ENCODE measurements around the gene FTH1.
"Not testable (repeated sequence)": the region's sequence is repeated elsewhere in the genome, so short reads cannot be mapped to it uniquely, and the experiment has no call there.

FTH1 gene

DNA sequence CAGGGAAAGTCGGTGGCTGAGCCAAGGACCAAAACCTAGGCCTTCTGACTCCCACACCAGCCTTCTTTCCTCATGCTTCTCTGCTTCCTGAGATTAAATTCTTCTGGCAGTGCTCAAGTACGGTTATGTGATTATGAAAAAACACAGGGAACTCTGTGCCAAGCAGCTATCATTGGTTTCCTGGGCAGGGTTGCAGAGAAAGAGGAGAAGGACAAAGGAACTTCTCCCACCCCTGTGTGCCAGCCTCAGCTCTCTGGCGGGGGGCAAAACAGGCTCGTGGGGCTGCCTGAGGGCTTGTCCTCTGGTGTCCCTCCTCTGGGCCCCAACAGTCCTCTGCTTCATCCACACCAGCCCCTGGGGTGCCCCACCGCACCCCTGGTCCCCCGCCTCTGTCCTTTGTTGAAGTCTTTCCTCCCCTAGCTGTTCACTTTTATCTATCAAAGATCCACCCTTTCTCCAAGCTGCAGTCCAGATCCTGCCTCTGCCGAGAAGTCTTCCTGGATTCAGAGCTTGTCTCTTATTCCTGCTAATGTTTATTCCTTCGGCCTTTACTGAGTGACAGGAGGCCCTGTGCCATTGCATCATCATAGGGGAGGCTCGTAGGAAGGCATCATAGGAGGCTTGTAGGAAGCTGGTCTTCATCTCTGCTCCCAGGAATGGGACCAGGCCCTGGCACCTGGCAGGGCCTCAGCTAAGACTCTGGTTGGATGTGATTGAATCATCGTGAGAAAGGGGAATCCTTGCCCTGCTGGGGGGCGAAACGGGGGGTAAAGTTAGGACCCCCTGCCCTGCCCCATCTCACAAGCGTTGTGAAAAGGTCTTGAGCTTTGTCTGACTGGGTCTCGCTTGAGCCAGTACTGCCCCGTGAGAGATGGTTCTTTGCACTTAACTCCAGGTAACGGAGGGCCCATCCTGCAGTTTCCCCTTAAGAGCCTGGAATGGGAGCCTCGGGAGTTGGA lies 11.5 kb upstream of the FTH1 start:
- DNase-seq: no peak

DNA sequence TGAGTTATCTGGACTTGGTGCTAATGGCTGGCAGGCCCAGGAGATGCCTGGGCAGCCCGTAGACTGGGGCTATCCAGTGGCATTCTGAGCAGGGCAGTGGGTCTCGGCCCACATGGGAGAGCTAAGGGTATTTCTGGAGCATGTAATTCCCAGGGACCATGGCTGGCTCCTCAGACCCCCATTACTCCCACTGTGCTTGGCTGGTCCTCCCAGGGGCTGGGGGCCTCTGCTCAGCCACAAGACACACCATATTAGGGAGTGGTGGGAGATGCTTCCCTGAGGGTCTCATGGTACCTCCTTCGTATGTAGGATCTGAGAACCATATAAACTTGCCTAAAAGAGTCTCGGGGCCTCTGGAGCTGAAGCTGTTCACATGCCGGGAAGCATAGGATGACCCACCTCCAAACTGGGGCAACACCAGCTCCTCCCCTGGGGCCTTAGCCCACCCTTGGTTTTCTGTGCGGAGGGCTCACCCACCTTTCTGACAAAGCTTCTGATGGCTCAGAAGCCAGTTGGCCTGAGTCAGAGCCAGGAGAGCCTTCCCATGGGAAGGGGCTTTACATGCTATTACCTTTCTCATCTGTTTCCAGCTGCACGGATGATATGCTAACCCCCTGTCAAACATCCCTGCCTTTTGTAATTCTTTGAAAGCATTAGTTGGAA lies 9.5 kb upstream of the FTH1 start:
- no peak for DNase-seq

DNA sequence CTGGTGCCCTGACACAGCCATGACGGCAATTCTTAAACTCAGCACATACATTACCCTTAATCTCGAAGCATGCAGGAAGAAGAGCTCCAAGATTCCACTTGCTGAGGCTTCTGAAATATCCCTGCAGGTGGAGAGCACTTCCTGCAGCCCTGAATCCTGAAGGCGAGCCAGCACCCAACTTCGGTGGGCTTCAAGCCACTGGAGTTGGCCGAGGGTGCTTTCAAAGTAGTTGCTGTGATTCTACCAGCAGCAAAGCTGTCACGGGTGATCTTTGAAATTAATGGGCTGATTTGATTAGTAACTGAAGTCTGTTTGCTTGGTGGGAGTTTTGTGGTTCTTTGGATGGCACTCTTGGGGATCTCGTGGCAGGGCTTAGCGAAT lies 9.0 kb upstream of the FTH1 start:
- DNase-seq: no peak

DNA sequence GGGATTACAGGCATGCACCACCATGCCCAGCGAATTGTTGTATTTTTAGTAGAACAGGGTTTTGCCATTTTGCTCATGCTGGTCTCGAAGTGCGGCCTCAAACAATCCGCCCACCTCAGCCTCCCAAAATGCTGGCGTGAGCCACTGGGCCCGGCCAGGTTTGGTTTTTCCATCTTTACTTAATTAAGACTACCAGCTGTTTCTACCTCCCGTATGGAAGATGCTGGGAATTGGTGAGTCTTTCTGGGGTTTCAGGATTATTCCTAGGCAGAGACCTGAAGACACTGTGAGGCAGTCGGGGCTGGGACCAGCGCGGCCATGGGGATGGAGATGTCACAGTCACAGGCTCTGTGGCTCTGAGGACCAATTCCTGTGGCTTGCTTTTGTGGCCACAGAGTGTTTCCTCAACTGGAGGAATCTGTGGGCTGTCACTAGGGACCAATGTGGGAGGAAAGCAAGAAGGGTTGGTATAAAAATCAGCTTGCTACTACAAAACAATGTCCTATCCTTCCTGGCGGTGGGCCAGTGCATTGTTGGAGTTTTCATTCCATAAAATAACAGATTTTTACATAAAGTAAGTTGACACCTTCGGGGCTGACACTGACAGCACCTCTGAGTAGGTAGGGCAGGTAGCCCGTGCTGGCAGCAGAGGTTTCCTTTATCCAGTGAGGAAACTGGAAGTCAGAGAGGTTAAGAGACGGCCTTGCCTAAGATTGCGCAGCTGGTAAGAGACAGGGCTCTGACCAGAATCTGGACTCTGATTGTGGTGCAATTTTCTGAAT lies 8.4 kb upstream of the FTH1 start:
- DNase-seq: no peak

DNA sequence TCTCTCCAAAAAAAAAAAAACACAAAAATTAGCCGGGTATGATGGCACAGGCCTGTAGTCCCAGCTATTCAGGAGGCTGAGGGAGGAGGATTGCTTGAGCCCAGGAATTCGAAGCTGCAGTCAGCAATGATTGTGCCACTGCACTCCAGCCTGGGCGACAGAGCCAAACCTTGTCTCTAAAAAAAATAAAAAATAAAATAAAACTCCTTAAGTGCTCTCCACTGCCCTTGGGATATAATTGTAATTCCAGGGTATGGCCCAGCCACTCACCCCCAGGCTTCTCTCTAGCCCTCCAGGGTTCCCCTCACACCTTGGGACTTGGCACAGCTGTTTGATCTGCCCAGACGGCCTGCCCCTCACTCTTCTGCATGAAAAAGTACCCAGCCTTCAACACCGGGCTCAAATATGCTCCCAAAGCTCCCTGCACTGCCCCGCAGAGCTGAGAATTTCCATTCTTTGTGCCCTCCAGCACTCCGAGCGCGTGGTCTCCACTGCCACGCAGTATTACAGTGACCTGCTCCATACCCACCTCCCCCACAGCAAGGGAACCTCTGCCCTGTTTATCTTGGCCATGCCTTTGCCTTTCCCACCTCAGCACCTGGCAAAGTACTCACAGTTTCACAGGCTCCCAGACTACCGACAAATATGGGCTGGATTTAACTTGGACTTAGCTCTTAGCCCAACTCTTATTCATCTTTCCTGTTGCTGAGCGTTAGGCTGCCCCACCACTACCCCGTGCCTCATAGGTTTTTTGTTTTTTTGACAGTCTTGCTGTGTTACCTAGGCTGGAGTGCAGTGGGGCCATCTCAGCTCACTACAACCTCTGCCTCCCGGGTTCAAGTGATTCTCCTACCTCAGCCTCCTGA lies 7.6 kb upstream of the FTH1 start:
- no peak for DNase-seq

DNA sequence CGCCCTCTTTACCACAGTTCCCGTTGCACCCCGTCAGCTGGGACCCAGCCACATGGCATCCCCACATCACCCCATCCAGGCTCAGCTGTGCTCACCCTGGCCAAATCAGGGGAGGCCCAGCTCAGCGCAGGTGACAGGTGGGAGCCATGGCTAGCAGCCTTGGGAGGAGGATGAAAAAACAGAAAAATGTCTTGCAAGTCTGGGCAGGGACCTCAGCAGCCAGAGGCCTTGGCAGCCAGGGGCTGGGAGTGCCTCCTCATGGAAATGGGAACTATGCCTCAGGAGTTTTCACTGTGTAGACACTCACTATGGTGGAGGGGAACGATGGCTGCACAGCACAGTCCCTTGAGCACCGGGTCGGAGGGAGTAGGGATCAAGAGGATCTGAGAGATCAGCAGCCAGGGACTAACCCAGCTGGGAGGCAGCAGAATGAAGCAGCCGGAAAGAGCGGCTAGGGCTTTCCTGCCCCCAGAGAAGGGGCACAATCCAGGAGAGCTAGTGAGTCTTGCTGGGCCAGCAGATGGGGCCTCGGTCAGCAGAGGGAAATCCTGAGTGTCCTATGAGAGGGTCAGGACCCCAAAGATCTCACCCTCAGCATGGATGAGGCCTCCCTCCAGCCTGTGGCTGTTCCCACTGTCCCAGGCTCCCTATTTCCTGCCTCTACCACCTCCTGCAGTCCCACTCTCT lies 6.2 kb upstream of the FTH1 start:
- DNase-seq: no peak

DNA sequence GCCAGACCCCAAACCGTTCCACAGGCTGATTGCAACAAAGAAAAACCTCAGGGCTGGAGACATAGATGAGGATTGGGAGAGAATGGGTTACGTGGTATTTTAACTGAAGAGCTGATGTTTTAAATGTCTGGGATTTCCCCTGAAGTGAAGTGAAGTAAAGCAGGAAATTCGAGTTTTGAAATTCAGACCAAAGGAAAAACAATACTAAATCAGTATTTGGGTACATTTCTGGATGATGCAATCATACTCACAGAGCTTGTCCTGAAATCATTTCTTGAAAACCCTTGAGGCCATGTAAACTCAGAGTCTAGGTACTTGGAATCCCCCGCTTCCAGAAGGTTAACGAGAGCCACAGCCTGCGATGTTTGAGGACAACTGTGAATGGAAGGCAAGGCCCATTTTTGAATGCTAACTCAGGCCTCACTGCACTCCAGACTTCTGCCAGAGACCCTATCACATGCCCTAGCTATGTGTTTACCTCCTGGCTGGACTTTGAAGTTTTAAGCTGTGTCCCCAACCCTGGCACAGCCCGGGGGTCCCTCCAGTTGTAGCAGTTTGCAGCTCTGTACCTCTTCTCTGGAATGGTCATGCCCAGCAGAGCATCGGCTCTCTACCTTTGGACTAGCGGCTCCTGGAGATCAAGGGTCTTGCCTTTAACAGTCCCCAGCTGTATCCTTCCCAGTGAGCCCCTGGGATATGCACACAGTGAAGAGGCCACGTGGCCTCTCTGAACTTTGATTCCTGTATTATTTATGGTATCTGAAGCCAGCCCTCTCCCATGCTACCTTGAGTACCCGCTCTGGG lies 5.4 kb upstream of the FTH1 start:
- DNase-seq: no peak

DNA sequence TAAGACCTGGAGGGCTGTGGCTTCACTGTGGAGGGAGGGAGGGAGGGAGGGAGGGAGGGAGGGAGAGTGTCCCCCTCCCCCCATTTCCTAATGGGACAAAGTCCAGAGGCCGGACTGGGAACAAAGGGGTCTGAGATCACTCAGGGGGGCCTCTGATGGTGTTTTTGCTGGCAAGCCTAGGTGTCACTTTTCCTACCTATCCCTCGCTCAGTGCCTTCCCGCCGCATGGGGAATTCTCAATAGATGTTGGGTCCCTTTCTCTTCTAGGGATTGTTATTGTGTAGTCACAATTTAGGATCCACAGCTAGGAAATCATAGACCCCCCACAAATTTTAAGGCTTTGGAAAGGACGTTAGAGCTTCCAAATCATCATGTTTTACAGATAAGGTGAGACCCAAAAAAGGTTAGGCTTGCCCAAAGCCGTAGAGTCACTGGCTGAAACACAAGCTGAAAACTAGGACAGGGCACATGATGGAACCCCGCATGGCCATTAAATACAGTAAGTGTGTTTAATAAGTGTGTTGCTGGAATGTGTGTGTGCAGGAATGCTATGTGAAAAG lies 4.8 kb upstream of the FTH1 start:
- no peak for DNase-seq

DNA sequence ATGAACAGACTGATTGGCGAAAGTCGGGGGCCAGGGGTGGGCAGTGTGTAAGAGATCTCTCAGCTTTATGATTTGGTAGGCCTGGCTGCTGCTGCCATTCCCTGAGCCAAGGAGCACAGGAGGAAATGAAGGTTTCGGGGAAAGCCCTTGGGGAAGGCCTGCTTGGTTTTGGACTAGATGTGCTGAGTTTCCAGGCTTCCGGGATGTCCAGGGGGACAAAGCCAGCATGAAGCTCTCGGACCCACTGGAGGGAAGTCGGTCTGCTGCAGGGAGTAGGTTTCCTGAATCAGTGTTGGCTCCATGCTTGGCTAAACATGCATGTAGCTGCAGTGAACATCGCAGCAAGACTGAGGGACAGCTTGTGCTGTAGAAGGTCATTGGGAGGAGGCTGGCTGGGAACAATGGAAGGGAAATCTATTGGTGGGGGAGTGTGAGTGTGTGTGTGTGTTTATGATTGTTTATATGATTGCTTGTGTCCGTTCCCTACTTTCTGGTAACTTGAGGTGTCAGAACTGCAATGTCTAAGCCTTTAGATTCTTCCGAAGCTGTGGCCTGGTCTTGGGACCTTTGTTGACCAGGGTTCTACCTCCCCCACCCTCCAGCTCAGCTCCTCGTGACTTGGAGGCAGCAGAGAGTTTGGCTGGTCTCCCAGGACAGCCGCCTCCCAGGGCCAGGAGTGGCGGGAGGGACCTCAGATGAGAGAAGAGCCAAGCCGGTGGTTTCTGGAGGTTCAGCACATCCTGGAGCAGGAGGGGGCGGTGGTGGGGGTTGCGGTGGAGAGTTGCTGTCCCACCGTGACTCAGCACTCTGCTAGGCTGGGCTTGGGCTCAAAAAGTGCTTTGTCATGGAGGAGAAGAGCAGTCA lies 4.0 kb upstream of the FTH1 start:
- no peak for DNase-seq

DNA sequence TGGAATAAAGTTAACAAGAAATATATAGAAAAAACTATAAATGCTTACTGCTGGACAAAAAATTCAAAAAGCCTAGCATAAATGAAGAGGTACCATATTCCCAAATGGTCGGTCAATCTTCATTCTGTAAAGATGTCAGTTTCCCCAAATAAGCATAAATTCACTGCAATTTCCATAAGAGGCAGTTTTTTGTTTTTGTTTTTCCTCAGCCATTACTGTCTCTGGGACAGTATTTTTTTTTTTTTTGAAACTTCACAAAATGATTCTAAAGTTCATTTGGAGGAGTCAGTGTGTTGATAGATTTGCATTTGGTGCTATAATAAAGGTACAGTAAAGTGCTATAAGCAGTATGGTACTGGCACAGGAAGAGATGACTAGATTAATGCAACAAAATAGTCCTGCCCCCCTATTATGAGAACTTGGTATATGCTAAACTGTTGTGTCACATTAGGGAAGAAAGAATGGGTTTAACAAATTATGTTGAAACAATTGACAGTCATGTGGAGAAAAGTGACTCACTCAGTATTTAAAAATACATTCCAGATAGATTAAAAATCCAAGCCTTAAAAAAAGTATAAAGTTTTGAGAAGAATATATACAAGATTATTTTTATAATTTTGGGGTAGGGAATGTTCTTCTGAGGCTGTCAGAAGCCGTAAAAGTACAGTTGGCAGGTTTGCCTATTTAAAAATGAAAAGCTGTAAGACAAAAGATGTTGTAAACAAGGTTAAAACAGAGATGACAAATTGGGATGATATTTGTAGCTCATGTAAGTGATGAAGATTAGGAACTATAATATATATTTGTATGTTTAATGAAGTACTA lies 2.6 kb upstream of the FTH1 start:
- DNase-seq: no peak

DNA sequence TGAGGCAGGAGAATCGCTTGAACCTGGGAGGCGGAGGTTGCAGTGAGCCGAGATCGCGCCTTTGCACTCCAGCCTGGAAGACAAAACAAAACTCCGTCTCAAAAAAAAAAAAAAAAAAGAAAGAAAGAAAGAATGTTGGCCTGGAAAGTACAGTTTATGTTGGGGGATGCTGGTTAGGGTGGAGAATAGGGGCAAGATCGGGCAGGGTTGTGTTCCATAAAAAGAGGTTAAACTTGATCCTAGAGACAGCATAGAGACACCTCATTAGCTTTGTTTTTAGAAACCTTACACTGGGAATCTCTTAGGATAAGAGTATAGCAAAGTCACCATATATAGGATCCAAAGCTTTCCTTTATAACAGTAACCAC lies 1.9 kb upstream of the FTH1 start:
- DNase-seq: no peak

DNA sequence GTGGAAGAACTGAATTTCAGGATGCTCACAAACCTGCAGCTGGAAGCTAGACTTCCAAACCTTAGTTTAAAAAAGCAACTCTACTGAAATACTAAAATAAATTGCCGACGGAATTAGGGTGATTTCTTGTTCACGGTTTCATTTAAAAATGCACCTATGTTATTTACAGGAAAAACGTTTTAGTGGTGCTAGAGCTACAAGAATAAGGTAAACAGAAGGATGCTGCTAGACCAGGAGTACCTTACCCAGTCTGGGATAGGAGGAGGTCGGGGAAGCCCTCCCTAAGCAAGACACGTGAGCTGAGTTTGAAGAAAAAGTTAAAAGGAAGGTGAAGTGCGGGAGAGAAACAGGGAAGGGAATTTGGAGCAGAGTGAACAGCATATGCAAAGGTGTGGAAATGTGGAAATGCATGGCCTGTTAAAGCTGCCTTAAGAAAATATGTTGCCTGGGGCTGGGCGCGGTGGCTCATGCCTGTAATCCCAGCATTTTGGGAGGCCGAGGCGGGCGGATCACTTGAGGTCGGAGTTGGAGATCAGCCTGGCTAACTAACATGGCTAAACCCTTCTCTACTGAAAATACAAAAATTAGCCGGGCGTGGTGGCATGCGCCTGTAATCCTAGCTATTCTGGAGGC lies 1.4 kb upstream of the FTH1 start:
- no peak for DNase-seq

DNA sequence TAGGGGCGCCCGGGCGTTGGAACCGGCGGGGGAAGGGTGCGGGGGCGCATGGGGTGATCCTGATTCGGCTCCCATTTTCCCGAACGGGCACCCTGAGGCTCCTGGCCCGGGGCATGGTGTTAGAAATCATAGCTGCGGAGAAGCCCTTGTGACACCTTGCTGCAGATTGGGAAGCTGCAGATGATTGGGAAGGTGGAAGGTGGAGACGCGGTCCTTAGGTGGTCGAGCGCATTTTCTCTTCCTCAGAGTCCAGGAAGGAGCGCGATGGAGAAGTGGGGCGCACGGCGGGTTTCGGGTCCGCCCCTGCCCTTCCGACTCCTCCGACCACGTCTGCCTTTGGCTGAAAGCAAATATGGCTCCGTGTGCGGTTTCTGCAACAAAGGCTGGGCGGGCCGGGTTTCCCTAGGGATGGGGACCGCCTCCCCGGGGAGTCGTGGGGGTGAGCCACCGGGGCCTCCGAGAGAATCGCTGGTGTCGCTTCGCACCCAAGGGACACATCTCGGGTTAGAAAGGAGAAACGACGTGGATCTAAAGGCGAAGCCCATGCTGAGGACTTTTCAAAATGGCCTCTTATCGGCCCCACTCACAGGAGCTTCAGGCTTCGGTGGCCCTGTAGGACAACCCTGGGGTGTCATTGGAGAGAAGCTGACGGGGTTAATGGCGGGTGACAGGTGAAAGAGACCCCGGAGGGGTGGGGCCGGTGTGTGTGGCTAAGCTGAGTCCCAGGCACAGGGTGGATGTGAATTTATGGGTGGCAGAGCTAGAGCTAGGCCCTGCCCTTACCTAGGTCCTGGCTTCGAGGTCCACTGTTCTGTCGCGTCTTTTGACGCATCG lies 707 bp upstream of the FTH1 start:
- DNase-seq: no peak

DNA sequence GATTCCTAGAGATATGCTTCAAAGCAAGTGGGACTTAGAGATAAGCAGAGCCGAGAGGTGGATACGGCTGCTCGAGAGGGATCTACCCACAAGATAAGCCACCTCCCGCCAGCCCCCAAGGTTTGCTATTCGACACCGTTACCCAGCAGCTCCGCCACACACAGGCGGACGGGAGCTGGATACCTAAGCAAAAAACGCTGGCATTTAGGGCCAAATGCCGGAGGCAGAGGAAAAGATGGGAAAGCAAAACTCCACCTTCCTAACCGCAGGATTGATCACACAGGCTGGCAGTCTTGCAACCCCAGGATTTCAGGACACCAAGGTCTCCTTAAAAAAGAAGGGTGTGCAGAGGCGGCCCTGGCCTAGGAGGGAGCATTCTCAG lies 709 bp downstream of the FTH1 start:
- no peak for DNase-seq

DNA sequence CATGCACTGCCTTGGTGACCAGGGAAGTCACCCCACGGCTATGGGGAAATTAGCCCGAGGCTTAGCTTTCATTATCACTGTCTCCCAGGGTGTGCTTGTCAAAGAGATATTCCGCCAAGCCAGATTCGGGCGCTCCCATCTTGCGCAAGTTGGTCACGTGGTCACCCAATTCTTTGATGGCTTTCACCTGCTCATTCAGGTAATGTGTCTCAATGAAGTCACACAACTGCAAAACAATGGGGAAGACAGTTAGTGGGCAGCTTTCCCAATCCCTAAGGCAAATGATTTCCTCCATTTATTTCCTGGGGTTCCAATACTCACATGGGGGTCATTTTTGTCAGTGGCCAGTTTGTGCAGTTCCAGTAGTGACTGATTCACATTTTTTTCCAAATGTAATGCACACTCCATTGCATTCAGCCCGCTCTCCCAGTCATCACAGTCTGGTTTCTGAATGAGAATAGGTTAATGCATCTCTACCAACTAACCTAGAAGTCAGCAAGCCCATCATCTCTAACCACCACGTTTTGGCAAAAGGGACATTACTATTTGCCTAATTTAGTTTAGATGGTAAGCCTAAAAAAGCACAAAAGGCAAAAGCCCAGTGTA lies 2.7 kb downstream of the FTH1 start:
- DNase-seq: not testable (repeated sequence)

DNA sequence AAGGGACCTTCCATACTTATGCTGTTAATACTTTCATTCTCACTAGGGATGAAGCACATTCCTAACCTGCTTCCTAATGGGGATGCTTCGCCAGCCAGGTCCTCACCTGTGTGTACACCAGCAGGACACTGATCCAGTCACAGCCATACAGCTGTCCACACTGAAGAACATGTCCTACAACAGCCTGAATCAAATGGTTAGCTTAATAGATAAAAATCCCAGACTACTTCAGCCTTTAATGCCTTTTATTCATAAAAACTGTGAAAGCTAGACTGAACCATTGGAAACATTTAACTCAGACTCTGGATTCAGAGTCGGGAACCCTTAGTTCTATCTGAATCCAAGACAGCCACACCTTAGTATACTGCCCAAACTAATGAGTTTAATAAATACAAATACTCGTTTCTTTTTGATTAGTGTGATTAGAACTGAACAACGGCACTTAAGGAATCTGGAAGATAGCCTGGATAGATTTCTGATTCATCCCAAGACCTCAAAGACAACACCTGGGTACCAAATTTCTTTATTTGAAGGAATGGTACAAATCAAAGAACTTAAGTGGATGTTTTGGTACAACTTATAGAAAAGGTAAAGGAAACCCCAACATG lies 3.3 kb downstream of the FTH1 start:
- no peak for DNase-seq

Measured in NCI-H524 treated with DMSO at 0.1 percent for 48 hours (cell line).